Measurements from ENCODE around the gene GRK1. TPM values are rescaled to one million over a fixed set of nuclear protein-coding genes. Genes with fewer than 3 reads are reported as not detected.
A peak's percentile ranks its signal among the peaks of the same experiment; 100 is the strongest.
"Not testable (repeated sequence)": the region's sequence is repeated elsewhere in the genome, so short reads cannot be mapped to it uniquely, and the experiment has no call there.

The GRK1 gene
- total RNA-seq, 2 experiments from 2014 or later = not detected

DNA sequence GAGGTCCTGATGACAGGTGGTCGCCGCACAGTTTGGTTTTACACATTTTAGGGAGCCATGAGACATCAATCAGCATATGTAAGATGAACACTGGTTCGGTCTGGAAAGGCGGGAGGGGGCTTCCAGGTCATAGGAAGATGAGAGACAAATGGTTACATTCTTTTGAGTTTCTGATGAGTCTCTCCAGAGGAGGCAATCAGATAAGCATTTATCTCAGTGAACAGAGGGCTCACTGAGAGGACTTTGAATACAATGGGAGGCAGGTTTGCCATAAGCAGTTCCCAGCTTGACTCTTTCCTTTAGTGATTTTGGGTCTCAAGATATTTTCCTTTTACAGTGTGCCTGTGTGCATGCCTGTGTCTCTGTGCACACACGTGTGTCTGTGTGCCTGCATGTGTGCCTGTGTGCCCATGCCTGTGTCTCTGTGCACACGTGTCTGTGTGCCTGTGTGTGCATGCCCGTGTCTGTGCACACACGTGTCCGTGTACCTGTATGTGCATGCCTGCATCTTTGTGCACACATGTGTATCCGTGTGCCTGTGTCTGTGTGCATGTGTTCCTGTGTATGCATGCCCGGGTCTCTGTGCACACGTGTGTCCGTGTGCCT, 56.5 kb downstream of the GRK1 start:
- intact Hi-C loops (cut with DNase I, micrococcal nuclease) = no loop called here
- Histone ChIP-seq H3K4me3 (ENCODE audit: low read length) (no peak overlapping the region), H3K27me3 (ENCODE audit: control insufficient read depth in 1 of 2, insufficient read depth in 2 of 2, low read length in 2 of 2) (no peaks in the 10 kb centered on the region), H3K27ac (ENCODE audit: low read depth in 1 of 2, low read length in 2 of 2) (no peak overlapping the region), H3K36me3 (ENCODE audit: insufficient read depth, low read length) (no peaks in the 10 kb centered on the region), H3K4me1 (ENCODE audit: insufficient read depth, low read length) (peaks cover 20% of the 10 kb centered on the region), H3K9me3 (ENCODE audit: control insufficient read depth in 1 of 2, insufficient read depth in 1 of 2, low read length in 2 of 2) (peaks cover 0 to 19% of the 10 kb centered on the region in 2 experiments)
- Mint-ChIP-seq H3K4me1 (ENCODE audit: low read depth) (peaks cover 23% of the 10 kb centered on the region), H3K9me3 (no peaks in the 10 kb centered on the region), H3K4me3 (peak overlapping the region; percentile 21), H3K36me3 (ENCODE audit: low read depth) (peaks cover 9% of the 10 kb centered on the region), H3K27me3 (peaks cover 5% of the 10 kb centered on the region), H3K27ac (peak overlapping the region; percentile 97)
- POLR2A ChIA-PET = no interaction called here
- CTCF ChIA-PET = no interaction called here
- no peak for DNase-seq
- TF ChIP-seq, protein P1, sequence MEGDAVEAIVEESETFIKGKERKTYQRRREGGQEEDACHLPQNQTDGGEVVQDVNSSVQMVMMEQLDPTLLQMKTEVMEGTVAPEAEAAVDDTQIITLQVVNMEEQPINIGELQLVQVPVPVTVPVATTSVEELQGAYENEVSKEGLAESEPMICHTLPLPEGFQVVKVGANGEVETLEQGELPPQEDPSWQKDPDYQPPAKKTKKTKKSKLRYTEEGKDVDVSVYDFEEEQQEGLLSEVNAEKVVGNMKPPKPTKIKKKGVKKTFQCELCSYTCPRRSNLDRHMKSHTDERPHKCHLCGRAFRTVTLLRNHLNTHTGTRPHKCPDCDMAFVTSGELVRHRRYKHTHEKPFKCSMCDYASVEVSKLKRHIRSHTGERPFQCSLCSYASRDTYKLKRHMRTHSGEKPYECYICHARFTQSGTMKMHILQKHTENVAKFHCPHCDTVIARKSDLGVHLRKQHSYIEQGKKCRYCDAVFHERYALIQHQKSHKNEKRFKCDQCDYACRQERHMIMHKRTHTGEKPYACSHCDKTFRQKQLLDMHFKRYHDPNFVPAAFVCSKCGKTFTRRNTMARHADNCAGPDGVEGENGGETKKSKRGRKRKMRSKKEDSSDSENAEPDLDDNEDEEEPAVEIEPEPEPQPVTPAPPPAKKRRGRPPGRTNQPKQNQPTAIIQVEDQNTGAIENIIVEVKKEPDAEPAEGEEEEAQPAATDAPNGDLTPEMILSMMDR (IDR thresholded peaks at IDR 0.05) = no peak
- ATAC-seq (ENCODE audit: poor library complexity) = no peak

DNA sequence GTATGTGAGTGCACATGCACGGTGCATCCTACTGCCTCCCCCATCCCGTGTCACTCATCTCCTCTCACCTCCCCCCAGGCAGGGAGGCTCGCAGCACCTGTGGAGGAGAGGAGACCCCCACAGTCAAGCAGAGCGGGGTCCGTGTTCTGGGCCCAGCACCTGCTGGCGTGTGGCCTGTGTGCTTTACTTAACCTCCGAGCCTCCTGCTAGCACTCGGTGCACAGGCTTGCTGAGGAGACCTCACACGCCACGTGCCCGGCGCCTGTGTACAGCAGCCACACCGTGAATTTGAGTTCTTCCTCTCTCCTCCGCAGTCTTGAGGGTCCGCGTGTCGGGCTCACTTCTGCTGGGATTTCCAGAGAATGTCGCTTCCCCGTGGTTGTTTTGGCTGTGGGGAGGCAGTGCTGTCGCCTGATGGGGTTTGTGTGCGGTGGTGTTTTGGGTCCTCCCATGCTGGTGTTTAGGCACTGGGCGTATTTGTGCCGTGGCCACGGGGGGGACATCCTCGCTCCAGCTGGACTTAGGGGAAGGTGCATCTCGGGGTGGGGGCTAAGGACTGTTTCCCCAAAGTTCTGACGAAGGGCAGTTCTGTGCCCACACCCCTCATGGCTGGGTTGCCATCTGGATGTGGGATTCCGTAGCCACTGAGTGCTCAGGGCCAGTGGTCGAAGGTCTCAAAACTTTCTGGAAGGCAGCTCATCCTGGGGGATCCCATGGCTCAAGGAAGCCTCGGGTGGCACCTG, 57.2 kb downstream of the GRK1 start:
- Mint-ChIP-seq H3K9me3 (no peaks in the 10 kb centered on the region), H3K27me3 (peaks cover 9% of the 10 kb centered on the region), H3K4me3 (peak overlapping the region; percentile 86), H3K27ac (peak overlapping the region; percentile 97), H3K36me3 (ENCODE audit: low read depth) (peaks cover 9% of the 10 kb centered on the region), H3K4me1 (ENCODE audit: low read depth) (peaks cover 23% of the 10 kb centered on the region)
- no peaks in the 10 kb centered on the region for H3K36me3 ChIP-seq (ENCODE audit: insufficient read depth, low read length)
- POLR2A ChIA-PET = no interaction called here
- intact Hi-C loops (cut with DNase I, micrococcal nuclease) = no loop called here
- ATAC-seq (ENCODE audit: poor library complexity) (no peak), DNase-seq (peak in 1 of 14 experiments; percentile 38)
- CTCF ChIA-PET = interaction anchor here (0.6 to 1.1 kb wide), 2 partner anchors 18 to 53 kb away, joined by 3 read pairs; no protein-coding TSS in a partner anchor
- H3K9me3 ChIP-seq (ENCODE audit: control insufficient read depth in 1 of 2, insufficient read depth in 1 of 2, low read length in 2 of 2) = peaks cover 0 to 25% of the 10 kb centered on the region in 2 experiments
- TF ChIP-seq, protein P1 (IDR thresholded peaks at IDR 0.05) = no peak
- peak overlapping the region; percentile 66 to 77 for H3K27ac ChIP-seq (ENCODE audit: low read depth in 1 of 2, low read length in 2 of 2)
- H3K4me3 ChIP-seq (ENCODE audit: low read length) = peak overlapping the region; percentile 69
- peaks cover 0 to 1% of the 10 kb centered on the region in 2 experiments for H3K27me3 ChIP-seq (ENCODE audit: control insufficient read depth in 1 of 2, insufficient read depth in 2 of 2, low read length in 2 of 2)
- peaks cover 20% of the 10 kb centered on the region for H3K4me1 ChIP-seq (ENCODE audit: insufficient read depth, low read length)

DNA sequence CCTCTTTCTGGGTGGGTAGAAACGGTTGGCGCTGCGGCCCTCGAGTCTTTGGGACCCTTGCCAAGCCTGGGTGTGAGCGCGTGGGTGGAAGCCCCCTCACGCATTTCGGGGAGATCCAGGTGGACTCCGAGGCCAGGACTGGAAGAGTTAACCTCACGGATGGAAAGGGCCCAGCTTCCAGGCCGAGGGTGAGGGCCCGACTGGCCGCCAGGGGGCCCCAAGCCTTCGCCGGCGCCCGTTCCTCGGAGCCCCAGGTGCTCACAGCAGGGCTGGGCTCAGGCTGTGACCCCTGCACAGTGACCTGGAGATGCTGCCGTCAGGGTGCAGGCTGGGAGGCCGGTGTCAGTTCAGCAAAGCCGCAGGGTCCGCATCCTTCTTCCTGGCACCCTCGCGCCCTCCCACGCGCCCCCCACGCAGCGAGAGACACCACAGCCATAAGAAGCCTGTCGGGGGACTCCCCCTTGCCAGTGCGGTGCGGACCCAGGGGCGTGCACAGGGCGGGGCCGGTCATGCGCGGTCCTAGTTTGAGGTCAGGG, 57.8 kb downstream of the GRK1 start:
- no peaks in the 10 kb centered on the region for H3K36me3 ChIP-seq (ENCODE audit: insufficient read depth, low read length)
- no peaks in the 10 kb centered on the region for H3K9me3 Mint-ChIP-seq
- peak overlapping the region; percentile 69 for H3K4me3 ChIP-seq (ENCODE audit: low read length)
- POLR2A ChIA-PET = no interaction called here
- H3K9me3 ChIP-seq (ENCODE audit: control insufficient read depth in 1 of 2, insufficient read depth in 1 of 2, low read length in 2 of 2) = peaks cover 0 to 25% of the 10 kb centered on the region in 2 experiments
- peaks cover 20% of the 10 kb centered on the region for H3K4me1 ChIP-seq (ENCODE audit: insufficient read depth, low read length)
- CTCF ChIA-PET = interaction anchor here (0.6 to 1.1 kb wide), 2 partner anchors 18 to 53 kb away, joined by 3 read pairs; no protein-coding TSS in a partner anchor
- H3K36me3 Mint-ChIP-seq (ENCODE audit: low read depth) = peaks cover 9% of the 10 kb centered on the region
- H3K27ac ChIP-seq (ENCODE audit: low read depth in 1 of 2, low read length in 2 of 2) = peak overlapping the region; percentile 66 to 77
- intact Hi-C loops (cut with DNase I, micrococcal nuclease) = no loop called here
- H3K27me3 Mint-ChIP-seq = peaks cover 14% of the 10 kb centered on the region
- DNase-seq = peak; percentile 78 to 91 (median 87)
- ATAC-seq (ENCODE audit: poor library complexity) = peak; percentile 92
- TF ChIP-seq, protein P1 (IDR thresholded peaks at IDR 0.05) = peak; percentile 89
- H3K27ac Mint-ChIP-seq = peak overlapping the region; percentile 97
- H3K4me3 Mint-ChIP-seq = peak overlapping the region; percentile 86
- peaks cover 23% of the 10 kb centered on the region for H3K4me1 Mint-ChIP-seq (ENCODE audit: low read depth)
- peaks cover 5 to 7% of the 10 kb centered on the region in 2 experiments for H3K27me3 ChIP-seq (ENCODE audit: control insufficient read depth in 1 of 2, insufficient read depth in 2 of 2, low read length in 2 of 2)

DNA sequence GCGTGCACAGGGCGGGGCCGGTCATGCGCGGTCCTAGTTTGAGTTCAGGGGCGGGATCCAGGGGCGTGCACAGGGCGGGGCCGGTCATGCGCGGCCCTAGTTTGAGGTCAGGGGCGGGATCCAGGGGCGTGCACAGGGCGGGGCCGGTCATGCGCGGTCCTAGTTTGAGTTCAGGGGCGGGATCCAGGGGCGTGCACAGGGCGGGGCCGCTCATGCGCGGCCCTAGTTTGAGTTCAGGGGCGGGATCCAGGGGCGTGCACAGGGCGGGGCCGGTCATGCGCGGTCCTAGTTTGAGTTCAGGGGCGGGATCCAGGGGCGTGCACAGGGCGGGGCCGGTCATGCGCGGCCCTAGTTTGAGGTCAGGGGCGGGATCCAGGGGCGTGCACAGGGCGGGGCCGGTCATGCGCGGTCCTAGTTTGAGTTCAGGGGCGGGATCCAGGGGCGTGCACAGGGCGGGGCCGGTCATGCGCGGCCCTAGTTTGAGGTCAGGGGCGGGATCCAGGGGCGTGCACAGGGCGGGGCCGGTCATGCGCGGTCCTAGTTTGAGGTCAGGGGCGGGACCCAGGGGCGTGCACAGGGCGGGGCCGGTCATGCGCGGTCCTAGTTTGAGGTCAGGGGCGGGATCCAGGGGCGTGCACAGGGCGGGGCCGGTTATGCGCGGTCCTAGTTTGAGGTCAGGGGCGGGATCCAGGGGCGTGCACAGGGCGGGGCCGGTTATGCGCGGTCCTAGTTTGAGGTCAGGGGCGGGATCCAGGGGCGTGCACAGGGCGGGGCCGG, 58.5 kb downstream of the GRK1 start:
- Mint-ChIP-seq H3K27me3 (peaks cover 15% of the 10 kb centered on the region), H3K4me3 (peak overlapping the region; percentile 86), H3K4me1 (ENCODE audit: low read depth) (peaks cover 23% of the 10 kb centered on the region), H3K27ac (peak overlapping the region; percentile 97)
- H3K27me3 ChIP-seq (ENCODE audit: control insufficient read depth in 1 of 2, insufficient read depth in 2 of 2, low read length in 2 of 2); H3K9me3 Mint-ChIP-seq; H3K27ac ChIP-seq (ENCODE audit: low read depth in 1 of 2, low read length in 2 of 2); H3K36me3 ChIP-seq (ENCODE audit: insufficient read depth, low read length); CTCF ChIA-PET; ATAC-seq (ENCODE audit: poor library complexity); POLR2A ChIA-PET; intact Hi-C loops (cut with DNase I, micrococcal nuclease); H3K36me3 Mint-ChIP-seq (ENCODE audit: low read depth): not testable (repeated sequence)
- Histone ChIP-seq H3K4me3 (ENCODE audit: low read length) (peak overlapping the region; percentile 69), H3K4me1 (ENCODE audit: insufficient read depth, low read length) (peaks cover 20% of the 10 kb centered on the region), H3K9me3 (ENCODE audit: control insufficient read depth in 1 of 2, insufficient read depth in 1 of 2, low read length in 2 of 2) (peaks cover 0 to 25% of the 10 kb centered on the region in 2 experiments)
- peak in 11 of 14 experiments; percentile 59 to 78 (median 67) for DNase-seq
